AG08395 (cell line): ENCODE results near the gene NHP2.
"Not testable (repeated sequence)": the region's sequence is repeated elsewhere in the genome, so short reads cannot be mapped to it uniquely, and the experiment has no call there.

Source experiments
- DNase-seq: peaks from one replicate; pipeline ENCODE4 v3.0.0; 2012; ENCODE audit warnings: mixed read lengths, low spot score

The NHP2 gene

DNA sequence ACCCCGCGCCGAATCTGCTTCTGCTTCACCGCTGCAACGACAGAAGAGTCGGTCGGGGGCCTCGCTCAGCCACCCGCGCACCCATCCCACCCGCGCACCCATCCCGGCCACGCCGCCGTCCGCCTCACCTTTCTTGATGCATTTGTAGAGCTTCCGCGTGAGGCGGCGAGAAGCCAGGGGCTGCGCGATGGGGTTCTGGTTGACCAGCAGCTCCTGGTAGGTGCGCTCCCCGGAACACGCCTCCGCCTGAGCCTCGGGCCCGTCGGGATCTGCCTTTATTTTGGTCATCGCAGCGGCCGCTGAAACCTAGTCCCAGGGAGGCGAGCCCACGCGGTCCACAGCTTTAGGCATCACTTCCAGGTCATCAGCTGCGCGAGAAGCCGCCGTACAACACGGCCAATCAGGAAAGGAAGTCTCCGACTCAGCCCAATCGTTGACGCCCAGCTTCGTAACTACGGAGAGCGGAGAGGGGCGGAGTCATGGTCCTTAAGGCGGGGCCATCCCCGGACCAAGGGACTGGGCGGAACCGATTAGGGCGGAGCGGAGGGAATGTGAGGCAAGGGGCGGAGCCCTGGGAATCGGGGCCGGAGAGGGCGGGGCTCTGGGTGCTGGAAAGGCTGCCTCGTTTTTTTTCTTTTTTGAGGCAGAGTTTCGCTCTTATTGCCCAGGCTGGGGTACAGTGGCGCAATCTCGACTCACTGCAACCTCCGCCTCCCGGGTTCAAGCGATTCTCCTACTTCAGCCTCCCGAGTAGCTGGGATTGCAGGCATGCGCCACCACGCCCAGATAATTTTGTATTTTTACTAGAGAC is at the start of gene NHP2:
Gene NHP2, minus strand, starts transcription at position 356 of the 811 bp plus-strand sequence. Its CDS starts 68 bp downstream, at position 288.
- peak; percentile 99 for DNase-seq

GRCh38 chr5:178202541-178202940 is 48.9 kb upstream of the NHP2 start:
- DNase-seq: no peak

- DNase-seq: peak; percentile 33
These were observed 48.2 kb upstream of the NHP2 start for GRCh38 chr5:178201927-178202235.

DNA sequence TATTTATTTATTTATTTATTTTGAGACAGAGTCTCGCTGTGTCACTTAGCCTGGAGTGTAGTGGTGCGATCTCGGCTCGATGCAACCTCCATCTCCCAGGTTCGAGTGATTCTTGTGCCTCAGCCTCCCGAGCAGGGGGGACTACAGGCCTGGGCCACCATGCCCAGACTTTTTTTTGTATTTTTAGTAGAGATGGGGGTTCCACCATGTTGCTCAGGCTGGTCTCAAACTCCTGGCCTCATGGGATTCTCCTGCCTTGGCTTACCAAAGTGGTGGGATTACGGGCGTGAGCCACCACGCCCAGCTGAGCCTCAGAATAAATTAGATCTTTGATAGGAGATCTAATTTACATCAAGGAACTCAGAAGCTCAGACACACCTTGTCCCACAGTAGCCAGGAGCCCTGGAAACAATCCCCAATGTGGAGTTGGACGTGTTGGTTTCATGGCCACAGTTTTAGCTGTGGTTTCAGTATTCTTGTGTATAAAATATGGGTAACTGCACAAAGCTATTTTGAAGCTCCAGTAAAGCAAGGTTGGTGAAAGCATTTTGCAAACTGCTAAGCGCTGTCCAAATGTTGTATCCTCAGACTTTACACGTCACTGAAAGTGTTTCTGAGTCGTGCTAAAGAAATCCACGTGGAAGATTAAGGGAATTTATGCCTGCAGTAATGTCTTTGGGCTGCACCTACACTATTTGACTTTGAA is 47.7 kb upstream of the NHP2 start:
- peak; percentile 29 for DNase-seq

DNA sequence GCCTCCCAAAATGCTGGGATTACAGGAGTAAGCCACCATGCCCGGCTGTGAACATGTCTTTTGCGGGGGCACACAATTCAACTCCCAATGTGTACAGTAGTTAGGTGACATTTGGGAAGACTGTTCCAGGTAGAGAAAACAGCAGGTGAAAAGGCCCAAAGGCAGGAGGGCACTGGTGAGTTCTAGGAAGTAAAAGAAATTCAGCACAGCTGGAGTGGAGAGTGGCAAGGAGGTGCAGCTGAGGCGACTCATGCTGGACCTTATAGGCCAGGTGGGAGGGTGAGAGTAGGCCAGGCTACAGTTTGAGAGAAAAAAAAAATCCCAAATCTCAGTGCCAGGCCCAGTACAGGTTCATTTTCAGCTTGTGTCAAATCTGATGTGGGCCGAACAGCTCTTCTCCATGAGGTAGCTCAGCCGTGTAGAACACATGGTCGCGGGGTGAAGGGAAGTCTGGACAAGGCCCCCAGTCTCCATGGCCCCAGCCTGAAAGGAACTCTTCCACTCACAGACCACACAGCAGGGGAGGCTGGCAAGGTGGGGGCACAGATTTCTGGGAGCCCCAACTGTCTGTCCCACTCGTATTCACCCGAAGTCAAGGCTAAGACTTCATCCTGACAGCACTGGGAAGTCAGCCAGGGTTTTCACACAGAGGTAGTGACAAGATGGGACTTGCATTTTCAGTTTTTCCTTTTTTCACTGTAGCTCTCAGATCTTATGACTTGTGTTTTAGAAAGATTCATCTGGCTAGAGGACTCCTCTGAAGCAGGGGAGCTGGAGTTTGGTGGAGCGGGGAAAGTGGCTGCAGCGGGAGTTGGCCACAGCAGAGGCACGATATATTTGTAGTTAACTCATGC is 46.1 kb upstream of the NHP2 start:
- DNase-seq: no peak

- no peak for DNase-seq
These were observed 45.0 kb upstream of the NHP2 start for GRCh38 chr5:178198706-178199105.

GRCh38 chr5:178198151-178198550 is 44.5 kb upstream of the NHP2 start:
- DNase-seq: not testable (repeated sequence)

GRCh38 chr5:178196986-178197385 is 43.3 kb upstream of the NHP2 start:
- DNase-seq: peak; percentile 21

GRCh38 chr5:178196281-178196812 is 42.7 kb upstream of the NHP2 start:
- DNase-seq: no peak

GRCh38 chr5:178194026-178194425 is 40.3 kb upstream of the NHP2 start:
- DNase-seq: no peak

DNA sequence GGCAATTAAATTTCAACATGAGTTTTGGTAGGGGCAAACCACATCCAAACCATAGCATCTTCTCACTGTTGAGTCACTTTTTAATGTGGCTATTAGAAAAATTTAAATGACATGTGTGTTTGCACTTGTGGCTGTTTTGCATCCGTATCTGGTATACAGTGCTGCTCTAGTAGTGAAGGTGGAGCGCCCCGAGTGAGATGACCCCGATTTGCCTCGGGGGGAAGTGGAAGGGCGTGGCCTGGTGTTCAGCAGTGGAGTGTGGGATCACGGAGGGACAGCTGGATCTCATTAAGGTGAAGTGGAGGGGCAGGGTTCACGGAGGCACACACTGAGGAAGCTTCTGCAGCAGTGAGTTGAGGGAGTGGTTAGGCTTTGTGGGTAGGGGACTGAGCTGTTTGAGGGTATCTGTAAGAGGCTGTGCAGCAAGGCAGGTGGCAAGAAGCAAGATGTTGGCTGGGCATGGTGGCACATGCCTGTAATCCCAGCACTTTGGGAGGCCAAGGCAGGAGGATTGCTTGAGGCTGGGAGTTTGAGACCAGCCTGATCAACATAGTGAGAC is 39.6 kb upstream of the NHP2 start:
- no peak for DNase-seq

- DNase-seq: no peak
These were observed 39.1 kb upstream of the NHP2 start for GRCh38 chr5:178192787-178193186.

- DNase-seq: no peak
These were observed 38.6 kb upstream of the NHP2 start for GRCh38 chr5:178192244-178192643.

DNA sequence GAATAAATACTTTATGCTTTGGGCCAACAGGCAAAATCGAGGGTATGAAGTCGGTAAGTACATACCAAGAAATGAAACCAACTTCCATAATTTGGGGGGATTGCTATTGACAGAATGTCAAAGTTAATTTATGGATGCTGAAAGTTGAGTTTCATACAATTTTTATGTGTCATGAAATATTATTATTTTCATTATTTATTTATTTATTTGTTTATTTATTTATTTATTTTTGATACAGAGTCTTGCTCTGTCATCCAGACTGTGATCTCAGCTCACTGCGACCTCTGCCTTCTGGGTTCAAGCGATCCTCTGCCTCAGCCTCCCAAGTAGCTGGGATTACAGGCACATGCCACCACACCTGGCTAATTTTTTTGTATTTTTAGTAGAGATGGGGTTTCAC is 38.0 kb upstream of the NHP2 start:
- no peak for DNase-seq

GRCh38 chr5:178189433-178189832 is 35.7 kb upstream of the NHP2 start:
- no peak for DNase-seq

DNA sequence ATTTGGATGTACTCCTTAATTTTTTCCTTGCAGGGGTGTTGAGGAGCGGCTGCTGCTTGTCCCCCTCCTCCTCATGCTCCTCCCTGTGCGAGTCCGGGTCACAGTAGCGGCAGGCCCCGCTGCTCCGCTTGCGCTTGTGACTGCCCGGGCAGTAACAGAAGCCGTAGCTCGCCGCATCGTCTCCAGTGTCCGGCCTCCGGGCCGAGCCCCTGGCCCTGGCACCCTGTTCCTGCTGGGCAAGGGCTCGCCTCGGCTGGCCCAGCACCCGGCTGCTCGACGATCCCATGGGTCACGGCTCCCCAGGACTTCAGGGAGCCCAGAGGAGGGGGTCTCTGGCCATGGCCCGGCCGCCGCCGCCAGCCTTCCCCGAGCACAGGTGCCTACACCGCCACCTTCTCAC is 33.3 kb upstream of the NHP2 start, which contains the start of gene GMCL2:
Gene GMCL2, minus strand, starts transcription at position 358 of the 400 bp plus-strand sequence. Its CDS starts 72 bp downstream, at position 286.
- DNase-seq: no peak

- DNase-seq: no peak
These were observed 32.7 kb upstream of the NHP2 start for GRCh38 chr5:178186427-178186826.

DNA sequence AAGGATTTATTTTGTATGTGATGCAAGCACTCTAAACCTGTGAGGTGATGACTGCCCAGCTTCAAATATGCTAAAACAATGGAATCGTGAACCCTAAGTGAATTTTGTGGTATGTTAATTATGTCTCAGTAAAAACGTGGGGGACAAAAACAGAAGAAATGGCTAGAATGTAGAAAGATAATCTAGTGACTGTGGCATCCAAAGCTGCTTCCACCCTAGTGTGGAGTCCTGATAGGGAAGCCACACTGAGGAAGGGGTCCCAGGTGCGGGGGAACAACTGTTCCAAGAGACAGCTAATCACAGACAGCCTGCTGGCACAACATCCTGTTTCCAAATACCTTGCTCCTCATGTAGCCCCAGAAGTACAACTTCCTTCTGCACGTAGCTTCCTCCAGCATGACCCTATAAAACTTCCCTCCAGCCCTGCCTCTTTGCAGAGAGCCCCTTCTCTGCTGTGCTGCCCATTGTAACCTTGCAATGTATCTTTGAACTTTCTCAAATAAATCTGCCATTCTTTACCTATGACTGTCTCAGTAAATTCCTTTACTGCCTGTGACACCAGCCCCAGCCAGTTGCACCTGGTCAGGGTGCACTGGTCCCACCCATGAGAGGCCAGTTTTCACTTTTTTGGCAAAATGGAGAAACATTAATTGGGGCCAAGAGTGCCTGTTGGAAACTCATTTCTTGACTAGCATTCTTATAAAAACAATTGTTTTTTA is 28.6 kb upstream of the NHP2 start:
- no peak for DNase-seq

DNA sequence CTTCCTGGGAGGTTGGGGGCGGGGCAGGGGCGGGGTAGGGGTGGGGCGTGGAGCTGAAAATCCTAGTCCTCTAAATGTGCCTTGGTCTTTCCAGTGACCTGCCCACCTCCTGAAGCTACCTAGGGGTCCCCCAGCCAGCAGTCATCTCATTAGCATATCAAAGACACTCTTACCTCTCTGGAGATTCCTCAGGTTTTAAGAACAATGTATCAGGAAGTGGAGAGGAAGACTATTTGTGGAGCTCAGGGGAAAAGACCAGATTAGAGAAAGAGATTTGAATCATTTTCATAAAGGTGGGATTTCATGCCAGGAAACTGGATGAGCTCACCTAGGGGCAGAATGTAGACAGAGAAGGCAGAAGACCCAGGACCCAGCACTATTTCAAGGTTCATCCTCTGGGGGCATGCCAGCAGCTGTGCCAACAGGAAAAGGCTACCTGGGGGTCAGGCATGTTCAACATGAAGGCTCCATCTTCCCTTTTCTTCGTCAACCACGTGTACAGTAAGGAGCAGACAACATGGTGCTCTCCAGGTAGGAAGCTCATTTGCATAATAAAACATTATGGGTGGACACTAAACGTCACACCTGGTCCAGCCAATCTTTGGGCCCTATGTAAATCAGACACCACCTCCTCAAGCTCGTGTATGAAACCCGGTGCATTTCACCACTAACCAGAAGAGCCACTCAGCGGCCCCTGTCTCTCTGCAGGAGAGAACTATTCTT is 26.6 kb upstream of the NHP2 start:
- no peak for DNase-seq

- no peak for DNase-seq
These were observed 23.9 kb upstream of the NHP2 start for GRCh38 chr5:178177569-178177968.

DNA sequence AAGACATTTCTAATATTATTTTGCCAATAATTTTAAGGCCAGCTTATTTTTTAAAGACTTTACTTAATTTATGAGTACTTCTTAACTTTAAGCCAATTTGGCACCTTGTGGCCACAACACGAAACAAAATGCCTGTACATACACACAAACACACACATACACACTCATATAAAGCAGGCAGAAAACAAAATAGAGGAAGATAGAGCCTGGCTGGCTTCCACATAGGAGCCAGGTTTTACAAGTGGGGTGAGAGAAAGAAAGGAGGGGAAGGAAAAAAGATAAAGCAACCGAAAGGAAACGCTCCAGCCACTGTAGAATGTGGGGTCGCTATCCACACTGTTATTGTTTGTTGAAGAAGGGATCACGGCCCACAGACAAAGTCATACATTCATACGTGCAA is 23.1 kb upstream of the NHP2 start:
- no peak for DNase-seq
